Effector memory CD4-positive, alpha-beta T cell (primary cell): Measurements from ENCODE around the gene FAM217A.

Source experiments
- DNase-seq, 3 donors: peaks; one replicate each; pipeline ENCODE4 v3.0.0-alpha.2; 2020
- H3K27ac ChIP-seq: 2 replicates; pipeline ENCODE4 v1.7.0; 2013; ENCODE audit warnings: mild to moderate bottlenecking, low read length, moderate library complexity; ENCODE audit not compliant: insufficient read depth, poor library complexity, severe bottlenecking
- H3K27me3 ChIP-seq: replicated peaks from 2 replicates; pipeline ENCODE4 v1.7.0; 2013; ENCODE audit warnings: mild to moderate bottlenecking, low read length; ENCODE audit not compliant: insufficient read depth, control insufficient read depth, poor library complexity, severe bottlenecking
- H3K36me3 ChIP-seq: 2 replicates; pipeline ENCODE4 v1.7.0; 2013; ENCODE audit warnings: mild to moderate bottlenecking, low read length, moderate library complexity; ENCODE audit not compliant: control insufficient read depth, insufficient read depth
- H3K4me1 ChIP-seq: 2 replicates; pipeline ENCODE4 v1.7.0; 2013; ENCODE audit warnings: low read length, mild to moderate bottlenecking; ENCODE audit not compliant: control insufficient read depth, insufficient read depth, poor library complexity, severe bottlenecking
- H3K4me3 ChIP-seq: 2 replicates; pipeline ENCODE4 v1.7.0; 2013; ENCODE audit warnings: low read length, low read depth, mild to moderate bottlenecking; ENCODE audit not compliant: insufficient read depth, poor library complexity, severe bottlenecking
- H3K9me3 ChIP-seq: 2 replicates; pipeline ENCODE4 v1.7.0; 2013; ENCODE audit warnings: mild to moderate bottlenecking, low read length, moderate library complexity; ENCODE audit not compliant: control insufficient read depth

Gene FAM217A

DNA sequence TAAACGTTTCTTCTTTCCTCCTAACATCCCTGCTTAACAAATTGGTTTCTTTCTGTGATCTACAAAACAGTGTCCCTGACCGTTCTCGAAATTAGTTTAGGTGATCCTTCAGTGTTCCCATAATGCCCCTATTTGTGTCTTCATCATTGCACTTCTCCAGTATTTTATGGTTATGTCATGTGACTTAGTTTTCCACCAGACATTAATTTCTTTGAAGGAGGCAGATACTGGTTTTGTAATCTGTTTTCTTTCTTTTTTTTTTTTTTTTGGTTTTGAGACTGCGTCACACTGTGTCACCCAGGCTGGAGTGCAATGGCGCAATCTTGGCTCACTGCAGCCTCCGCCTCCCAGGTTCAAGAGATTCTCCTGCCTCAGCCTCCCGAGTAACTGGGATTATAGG is 49.2 kb downstream of the FAM217A start:
- H3K4me1 ChIP-seq = peaks cover 9% of the 10 kb centered on the region
- no peak for DNase-seq

GRCh38 chr6:4028051-4028450 is 50.9 kb downstream of the FAM217A start:
- Histone ChIP-seq H3K4me3 (no peak overlapping the region), H3K27ac (no peak overlapping the region), H3K36me3 (peaks cover 12% of the 10 kb centered on the region), H3K27me3 (no peaks in the 10 kb centered on the region), H3K9me3 (no peaks in the 10 kb centered on the region), H3K4me1 (peaks cover 21% of the 10 kb centered on the region)
- no peak for DNase-seq

More for the DNA sequence above, 49.2 kb downstream of the FAM217A start:
- H3K27me3 ChIP-seq = no peaks in the 10 kb centered on the region
- peaks cover 15% of the 10 kb centered on the region for H3K36me3 ChIP-seq
- H3K4me3 ChIP-seq = no peak overlapping the region
- no peaks in the 10 kb centered on the region for H3K9me3 ChIP-seq
- H3K27ac ChIP-seq = no peak overlapping the region

GRCh38 chr6:4025681-4026080 is 53.3 kb downstream of the FAM217A start:
- Histone ChIP-seq H3K9me3 (no peaks in the 10 kb centered on the region), H3K36me3 (no peaks in the 10 kb centered on the region), H3K4me1 (peaks cover 26% of the 10 kb centered on the region), H3K4me3 (no peak overlapping the region), H3K27ac (no peak overlapping the region), H3K27me3 (no peaks in the 10 kb centered on the region)
- DNase-seq = no peak

GRCh38 chr6:4023240-4023639 is 55.7 kb downstream of the FAM217A start:
- no peaks in the 10 kb centered on the region for H3K27me3 ChIP-seq
- no peaks in the 10 kb centered on the region for H3K36me3 ChIP-seq
- DNase-seq = no peak
- H3K9me3 ChIP-seq = no peaks in the 10 kb centered on the region
- H3K27ac ChIP-seq = peak overlapping the region; percentile 98
- peaks cover 26% of the 10 kb centered on the region for H3K4me1 ChIP-seq
- peak overlapping the region; percentile 11 for H3K4me3 ChIP-seq

GRCh38 chr6:4021854-4022695 is 56.9 kb downstream of the FAM217A start:
- peaks cover 33% of the 10 kb centered on the region for H3K4me1 ChIP-seq

GRCh38 chr6:4021133-4021853 is 57.6 kb downstream of the FAM217A start:
- DNase-seq = peak; percentile 71 to 83 (median 74)
- no peaks in the 10 kb centered on the region for H3K36me3 ChIP-seq
- H3K4me1 ChIP-seq = peaks cover 36% of the 10 kb centered on the region
- H3K9me3 ChIP-seq = no peaks in the 10 kb centered on the region
- no peaks in the 10 kb centered on the region for H3K27me3 ChIP-seq
- H3K4me3 ChIP-seq = peak overlapping the region; percentile 76
- peak overlapping the region; percentile 98 for H3K27ac ChIP-seq

More at GRCh38 chr6:4021854-4022695, 56.9 kb downstream of the FAM217A start:
- Histone ChIP-seq H3K27me3 (no peaks in the 10 kb centered on the region), H3K9me3 (no peaks in the 10 kb centered on the region), H3K4me3 (peak overlapping the region; percentile 76), H3K36me3 (no peaks in the 10 kb centered on the region), H3K27ac (peak overlapping the region; percentile 98)
- no peak for DNase-seq

- Histone ChIP-seq H3K4me3 (peak overlapping the region; percentile 76), H3K9me3 (no peaks in the 10 kb centered on the region), H3K27ac (peak overlapping the region; percentile 98), H3K4me1 (peaks cover 38% of the 10 kb centered on the region), H3K27me3 (no peaks in the 10 kb centered on the region), H3K36me3 (no peaks in the 10 kb centered on the region)
- DNase-seq = no peak
Measured at GRCh38 chr6:4020822-4021132, 58.2 kb downstream of the FAM217A start.

DNA sequence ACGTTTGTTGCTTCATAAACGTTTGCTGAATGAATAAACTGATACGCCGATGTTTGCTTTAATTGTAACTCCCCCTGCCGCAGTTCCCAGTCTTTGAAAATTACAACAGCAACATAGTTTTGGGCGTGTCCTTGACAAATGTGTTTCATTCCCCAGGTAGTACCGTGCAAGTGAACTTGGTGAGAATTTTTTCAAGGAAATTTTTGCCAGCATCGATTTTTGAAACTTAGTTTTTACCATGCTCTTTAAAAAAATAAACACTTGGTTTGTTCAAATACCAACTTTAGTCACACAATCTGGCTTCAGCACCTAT is 60.1 kb downstream of the FAM217A start:
- Histone ChIP-seq H3K4me1 (peaks cover 38% of the 10 kb centered on the region), H3K9me3 (no peaks in the 10 kb centered on the region), H3K36me3 (no peaks in the 10 kb centered on the region)

More for the DNA sequence above, 60.1 kb downstream of the FAM217A start:
- H3K4me3 ChIP-seq = peak overlapping the region; percentile 77
- peak overlapping the region; percentile 95 for H3K27ac ChIP-seq
- no peaks in the 10 kb centered on the region for H3K27me3 ChIP-seq
- no peak for DNase-seq
